DOHH2 (cell line): ENCODE data around the gene ZFYVE9.

ENCODE experiments used
- H3F3A ChIP-seq: fragments of 200-600 bp; sonication (generic), shearing (Covaris generic); 2 replicates; pipeline ENCODE4 v1.6.0; 2016; ENCODE audit warnings: antibody characterized with exemption, mild to moderate bottlenecking; ENCODE audit not compliant: control insufficient read depth, insufficient read depth
- H3K27ac ChIP-seq: fragments of 200-600 bp; sonication (generic); 2 replicates; pipeline ENCODE4 v1.5.1; 2014; ENCODE audit warnings: low read depth, mild to moderate bottlenecking, low read length, moderate library complexity
- H3K27me3 ChIP-seq: fragments of 200-600 bp; sonication (generic); 2 replicates; pipeline ENCODE4 v1.6.1; 2014; ENCODE audit warnings: mild to moderate bottlenecking, low read length, mixed read lengths; ENCODE audit not compliant: control insufficient read depth
- H3K36me3 ChIP-seq: fragments of 200-600 bp; sonication (generic); 2 replicates; pipeline ENCODE4 v1.6.1; 2014; ENCODE audit warnings: mild to moderate bottlenecking, low read length, moderate library complexity, mixed read lengths; ENCODE audit not compliant: control insufficient read depth
- H3K4me1 ChIP-seq: fragments of 200-600 bp; sonication (generic); 2 replicates; pipeline ENCODE4 v1.6.1; 2014; ENCODE audit warnings: mild to moderate bottlenecking, low read length, mixed read lengths; ENCODE audit not compliant: control insufficient read depth
- H3K4me2 ChIP-seq: fragments of 200-600 bp; sonication (generic); 2 replicates; pipeline ENCODE4 v1.6.0; 2014; ENCODE audit warnings: mild to moderate bottlenecking, low read length, moderate library complexity
- H3K4me3 ChIP-seq: fragments of 200-600 bp; sonication (generic); 2 replicates; pipeline ENCODE4 v1.5.1; 2014; ENCODE audit warnings: mild to moderate bottlenecking, low read length, mixed read lengths
- H3K79me2 ChIP-seq: fragments of 200-600 bp; sonication (generic); 2 replicates; pipeline ENCODE4 v1.6.1; 2014; ENCODE audit warnings: mild to moderate bottlenecking, low read length, mixed read lengths; ENCODE audit not compliant: control insufficient read depth
- H3K9me2 ChIP-seq: fragments of 200-600 bp; sonication (generic); replicated peaks from 2 replicates; pipeline ENCODE4 v1.6.1; 2014; ENCODE audit warnings: mild to moderate bottlenecking, low read length, mixed read lengths; ENCODE audit not compliant: control insufficient read depth
- H3K9me3 ChIP-seq: fragments of 200-600 bp; sonication (generic); 2 replicates; pipeline ENCODE4 v1.6.1; 2014; ENCODE audit warnings: antibody characterized with exemption, low read length, mixed read lengths; ENCODE audit not compliant: control insufficient read depth, insufficient read depth
- H4K20me1 ChIP-seq: fragments of 200-600 bp; sonication (generic); 2 replicates; pipeline ENCODE4 v1.6.0; 2014; ENCODE audit warnings: low read depth, mild to moderate bottlenecking, antibody characterized with exemption, low read length, moderate library complexity; ENCODE audit not compliant: control insufficient read depth, insufficient read depth
- CTCF ChIP-seq: fragments of 200-600 bp; sonication (generic); IDR thresholded peaks from one replicate; pipeline ENCODE4 v1.5.1; 2014; ENCODE audit warnings: antibody characterized with exemption, mild to moderate bottlenecking, low read depth, low read length; ENCODE audit not compliant: poor library complexity, severe bottlenecking
- EZH2phosphoT487 ChIP-seq: fragments of 200-600 bp; sonication (generic); IDR thresholded peaks from 2 replicates; pipeline ENCODE4 v1.6.1; 2017; ENCODE audit warnings: borderline replicate concordance, mild to moderate bottlenecking, antibody characterized with exemption, low read length, moderate library complexity, mixed read lengths

The ZFYVE9 gene

GRCh38 chr1:52343979-52344378, 202.1 kb downstream of the ZFYVE9 start:
- no peak overlapping the region for H3K27ac ChIP-seq
- TF ChIP-seq CTCF (no peak), EZH2phosphoT487 (no peak)

GRCh38 chr1:52345252-52345651, 203.4 kb downstream of the ZFYVE9 start:
- Histone ChIP-seq H3K9me3 (no peaks in the 10 kb centered on the region), H3K79me2 (no peaks in the 10 kb centered on the region), H3K4me2 (no peak overlapping the region), H4K20me1 (no peaks in the 10 kb centered on the region), H3K36me3 (no peaks in the 10 kb centered on the region), H3K27me3 (no peaks in the 10 kb centered on the region), H3K27ac (no peak overlapping the region), H3K4me3 (no peak overlapping the region), H3K4me1 (no peaks in the 10 kb centered on the region), H3F3A (0 out of 2 replicates have a peak, but pooled peaks cover 2% of the 10 kb centered on the region), H3K9me2 (no peaks in the 10 kb centered on the region)
- no peak for TF ChIP-seq CTCF
- no peak for TF ChIP-seq EZH2phosphoT487

More at GRCh38 chr1:52343979-52344378, 202.1 kb downstream of the ZFYVE9 start:
- no peaks in the 10 kb centered on the region for H3K4me1 ChIP-seq
- H3K9me2 ChIP-seq = no peaks in the 10 kb centered on the region
- 0 out of 2 replicates have a peak, but pooled peaks cover under 1% of the 10 kb centered on the region for H3F3A ChIP-seq
- no peak overlapping the region for H3K4me3 ChIP-seq
- no peaks in the 10 kb centered on the region for H3K9me3 ChIP-seq
- H3K36me3 ChIP-seq = no peaks in the 10 kb centered on the region
- H3K27me3 ChIP-seq = no peaks in the 10 kb centered on the region
- H3K79me2 ChIP-seq = no peaks in the 10 kb centered on the region
- no peaks in the 10 kb centered on the region for H4K20me1 ChIP-seq
- H3K4me2 ChIP-seq = no peak overlapping the region

- 0 out of 2 replicates have a peak, but pooled peaks cover 2% of the 10 kb centered on the region for H3K36me3 ChIP-seq
- H3K79me2 ChIP-seq = no peaks in the 10 kb centered on the region
- no peak for TF ChIP-seq EZH2phosphoT487
- TF ChIP-seq CTCF = no peak
- no peaks in the 10 kb centered on the region for H3K9me3 ChIP-seq
- H3K9me2 ChIP-seq = no peaks in the 10 kb centered on the region
- H4K20me1 ChIP-seq = no peaks in the 10 kb centered on the region
- no peaks in the 10 kb centered on the region for H3K4me1 ChIP-seq
- H3K27ac ChIP-seq = no peak overlapping the region
- H3F3A ChIP-seq = 0 out of 2 replicates have a peak, but pooled peaks cover 2% of the 10 kb centered on the region
- H3K27me3 ChIP-seq = no peaks in the 10 kb centered on the region
- H3K4me2 ChIP-seq = no peak overlapping the region
- H3K4me3 ChIP-seq = no peak overlapping the region
Measured at GRCh38 chr1:52346653-52347052, 204.8 kb downstream of the ZFYVE9 start.
